Heart left ventricle (tissue), 13 donors: ENCODE measurements around the gene ELP2.

Experiments used
- POLR2A ChIP-seq, 2 donors: fragments of 450-650 bp; IDR thresholded peaks; one replicate each; pipeline ENCODE4 v1.6.1; 2017; ENCODE audit warnings: antibody characterized with exemption in 2 of 2, mild to moderate bottlenecking in 2 of 2, moderate library complexity in 2 of 2
- TF ChIP-seq, protein P1 (sequence below), 12 donors: fragments of 200-600 bp; sonication (generic) in 4 of 12; IDR thresholded peaks; one replicate each; pipeline versions ENCODE4 v1.5.0 to v1.8.0; 2018 to 2022; ENCODE audit warnings: antibody characterized with exemption in 12 of 12, mild to moderate bottlenecking in 5 of 12
- donor health status: ischemic (EF 13 %, LVEDD 7.1; RV severe dilation, severe dysfunction).
- donor health status: DM: no; HTN: yes; CAD: no.
- donor health status: DM: no; HTN: no; CAD: no.
- donor health status: ischemic (EF 25% LVEDD 6.9; RV normal size, moderate dysfunction).
- donor health status: ischemic (EF 25% LVEDD 5.7; RV mildly dilated, moderate dysfunction).
- donor health status: ischemic (EF 35%, LVEDD 5.7; RV mildly dilated, moderate dysfunction).
- donor health status: nonischemic (EF 11% LVEDD 7.7; RV severe dilation, severe dysfunction).
- donor health status: DM: yes; HTN: yes; CAD: no.
- donor health status: PGD.
- donor health status: ischemic (EF 29% LVEDD 5.4; RV normal size, mild dysfunction).
- donor health status: nonischemic (EF 23%, LVEDD 6.1; RV moderate dilation, normal function).

DNA sequence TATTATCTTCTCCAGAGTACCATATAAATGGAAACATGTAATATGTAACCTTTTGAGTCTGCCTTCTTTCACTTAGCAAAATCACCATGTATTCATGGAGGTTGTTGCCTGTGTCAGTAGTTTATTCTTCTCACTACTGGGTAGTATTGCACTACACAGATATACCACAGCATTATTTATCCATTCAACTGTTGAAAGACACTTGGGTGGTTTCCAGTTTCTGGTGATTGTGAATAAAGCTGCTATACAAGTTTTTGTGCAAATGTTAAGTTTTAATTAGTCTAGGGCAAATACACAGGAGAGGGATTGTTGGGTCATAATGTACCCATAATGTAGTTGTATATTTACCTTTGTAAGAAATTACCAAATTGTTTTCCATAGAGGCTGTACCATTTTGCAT lies 32.7 kb upstream of the ELP2 start:
- no peak for TF ChIP-seq POLR2A (IDR thresholded peaks at IDR 0.05)
- TF ChIP-seq, protein P1, sequence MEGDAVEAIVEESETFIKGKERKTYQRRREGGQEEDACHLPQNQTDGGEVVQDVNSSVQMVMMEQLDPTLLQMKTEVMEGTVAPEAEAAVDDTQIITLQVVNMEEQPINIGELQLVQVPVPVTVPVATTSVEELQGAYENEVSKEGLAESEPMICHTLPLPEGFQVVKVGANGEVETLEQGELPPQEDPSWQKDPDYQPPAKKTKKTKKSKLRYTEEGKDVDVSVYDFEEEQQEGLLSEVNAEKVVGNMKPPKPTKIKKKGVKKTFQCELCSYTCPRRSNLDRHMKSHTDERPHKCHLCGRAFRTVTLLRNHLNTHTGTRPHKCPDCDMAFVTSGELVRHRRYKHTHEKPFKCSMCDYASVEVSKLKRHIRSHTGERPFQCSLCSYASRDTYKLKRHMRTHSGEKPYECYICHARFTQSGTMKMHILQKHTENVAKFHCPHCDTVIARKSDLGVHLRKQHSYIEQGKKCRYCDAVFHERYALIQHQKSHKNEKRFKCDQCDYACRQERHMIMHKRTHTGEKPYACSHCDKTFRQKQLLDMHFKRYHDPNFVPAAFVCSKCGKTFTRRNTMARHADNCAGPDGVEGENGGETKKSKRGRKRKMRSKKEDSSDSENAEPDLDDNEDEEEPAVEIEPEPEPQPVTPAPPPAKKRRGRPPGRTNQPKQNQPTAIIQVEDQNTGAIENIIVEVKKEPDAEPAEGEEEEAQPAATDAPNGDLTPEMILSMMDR (IDR thresholded peaks at IDR 0.05): no peak
